Epithelial cell of esophagus (primary cell): ENCODE data around the gene CPSF7.
"Not testable (repeated sequence)": the region's sequence is repeated elsewhere in the genome, so short reads cannot be mapped to it uniquely, and the experiment has no call there.

Experiments
- DNase-seq: peaks from one replicate; pipeline ENCODE4 v3.0.0; 2010; ENCODE audit warnings: low read depth
- H3K4me3 ChIP-seq: 2 replicates; pipeline ENCODE4 v1.5.1; 2011; ENCODE audit warnings: mild to moderate bottlenecking, low read length, control low read depth
- TF ChIP-seq, protein P1 (sequence below): IDR thresholded peaks from 2 replicates; pipeline ENCODE4 v1.5.1; 2011; ENCODE audit warnings: low read depth, mild to moderate bottlenecking, low read length, control low read depth, inconsistent platforms; ENCODE audit not compliant: insufficient read depth; ENCODE audit errors: missing control alignments

Gene CPSF7

DNA sequence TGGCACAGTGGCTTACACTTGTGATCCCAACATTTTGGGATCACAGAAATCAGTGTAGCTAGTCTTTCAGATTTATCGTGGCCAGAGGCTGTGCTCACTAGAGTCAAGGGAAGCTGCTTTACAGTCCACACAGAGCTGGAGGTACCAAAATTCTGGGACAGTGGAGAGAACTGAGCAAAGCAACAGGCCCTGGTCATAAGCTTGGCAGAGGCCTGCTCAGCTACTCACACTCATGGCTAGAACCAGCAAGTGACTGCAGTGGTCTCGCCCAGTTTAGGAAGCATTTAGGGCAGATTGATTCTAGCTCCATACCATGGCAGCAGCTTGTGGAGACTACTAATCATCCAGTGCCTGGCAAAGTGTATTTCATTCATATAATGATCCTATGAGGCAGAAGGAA lies 28.6 kb downstream of the CPSF7 start:
- TF ChIP-seq, protein P1, sequence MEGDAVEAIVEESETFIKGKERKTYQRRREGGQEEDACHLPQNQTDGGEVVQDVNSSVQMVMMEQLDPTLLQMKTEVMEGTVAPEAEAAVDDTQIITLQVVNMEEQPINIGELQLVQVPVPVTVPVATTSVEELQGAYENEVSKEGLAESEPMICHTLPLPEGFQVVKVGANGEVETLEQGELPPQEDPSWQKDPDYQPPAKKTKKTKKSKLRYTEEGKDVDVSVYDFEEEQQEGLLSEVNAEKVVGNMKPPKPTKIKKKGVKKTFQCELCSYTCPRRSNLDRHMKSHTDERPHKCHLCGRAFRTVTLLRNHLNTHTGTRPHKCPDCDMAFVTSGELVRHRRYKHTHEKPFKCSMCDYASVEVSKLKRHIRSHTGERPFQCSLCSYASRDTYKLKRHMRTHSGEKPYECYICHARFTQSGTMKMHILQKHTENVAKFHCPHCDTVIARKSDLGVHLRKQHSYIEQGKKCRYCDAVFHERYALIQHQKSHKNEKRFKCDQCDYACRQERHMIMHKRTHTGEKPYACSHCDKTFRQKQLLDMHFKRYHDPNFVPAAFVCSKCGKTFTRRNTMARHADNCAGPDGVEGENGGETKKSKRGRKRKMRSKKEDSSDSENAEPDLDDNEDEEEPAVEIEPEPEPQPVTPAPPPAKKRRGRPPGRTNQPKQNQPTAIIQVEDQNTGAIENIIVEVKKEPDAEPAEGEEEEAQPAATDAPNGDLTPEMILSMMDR: no peak
- DNase-seq: no peak
- H3K4me3 ChIP-seq: no peak overlapping the region

DNA sequence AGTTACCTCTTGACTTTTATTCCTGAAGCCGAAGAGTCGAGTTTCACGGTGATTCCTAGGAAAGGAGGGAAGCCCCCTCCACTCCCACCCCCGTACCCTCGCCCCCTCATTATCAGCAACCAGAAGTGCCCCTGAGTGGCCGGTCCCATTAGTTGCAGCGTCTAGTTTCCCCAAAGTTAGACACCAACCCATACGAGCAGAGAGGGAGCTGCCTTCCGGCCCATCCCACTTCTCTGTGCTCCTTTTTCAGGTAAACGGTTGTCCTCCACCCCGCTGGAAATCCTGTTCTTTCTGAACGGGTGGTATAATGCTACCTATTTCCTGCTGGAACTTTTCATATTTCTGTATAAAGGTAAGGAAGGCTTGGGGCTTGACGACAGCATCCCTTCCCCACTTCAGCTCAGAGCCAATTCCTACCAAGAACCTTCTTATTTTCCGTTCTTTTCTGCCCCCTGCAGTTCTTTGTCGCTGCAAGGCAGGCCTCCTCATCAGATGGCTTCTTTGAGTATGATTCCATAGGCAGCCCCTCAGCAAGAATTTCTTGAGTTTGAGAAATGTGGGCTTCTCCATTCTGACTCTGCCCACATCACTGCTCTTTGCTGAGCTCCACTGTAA lies 36.7 kb downstream of the CPSF7 start:
- H3K4me3 ChIP-seq: peak overlapping the region; percentile 87
- DNase-seq: no peak
- TF ChIP-seq, protein P1: peak; percentile 36

DNA sequence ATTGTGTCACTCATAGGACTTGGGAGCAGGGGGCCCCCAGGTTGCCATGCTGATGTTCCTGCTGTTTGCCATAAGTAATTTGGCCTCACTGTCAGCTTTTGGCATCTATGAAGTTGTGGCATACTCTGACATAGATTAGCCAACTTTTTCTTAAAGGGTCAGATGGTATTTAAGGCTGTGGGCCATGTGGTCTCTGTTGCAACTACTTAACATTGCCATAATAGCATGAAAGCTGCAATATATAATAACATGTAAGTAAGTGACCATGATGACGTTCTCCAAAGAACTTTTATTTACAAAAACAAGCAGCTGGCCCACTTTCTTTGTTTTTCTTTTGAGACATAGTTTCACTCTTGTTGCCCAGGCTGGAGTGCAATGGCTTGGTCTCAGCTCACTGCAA lies 39.6 kb downstream of the CPSF7 start:
- TF ChIP-seq, protein P1: no peak
- DNase-seq: no peak
- no peak overlapping the region for H3K4me3 ChIP-seq

DNA sequence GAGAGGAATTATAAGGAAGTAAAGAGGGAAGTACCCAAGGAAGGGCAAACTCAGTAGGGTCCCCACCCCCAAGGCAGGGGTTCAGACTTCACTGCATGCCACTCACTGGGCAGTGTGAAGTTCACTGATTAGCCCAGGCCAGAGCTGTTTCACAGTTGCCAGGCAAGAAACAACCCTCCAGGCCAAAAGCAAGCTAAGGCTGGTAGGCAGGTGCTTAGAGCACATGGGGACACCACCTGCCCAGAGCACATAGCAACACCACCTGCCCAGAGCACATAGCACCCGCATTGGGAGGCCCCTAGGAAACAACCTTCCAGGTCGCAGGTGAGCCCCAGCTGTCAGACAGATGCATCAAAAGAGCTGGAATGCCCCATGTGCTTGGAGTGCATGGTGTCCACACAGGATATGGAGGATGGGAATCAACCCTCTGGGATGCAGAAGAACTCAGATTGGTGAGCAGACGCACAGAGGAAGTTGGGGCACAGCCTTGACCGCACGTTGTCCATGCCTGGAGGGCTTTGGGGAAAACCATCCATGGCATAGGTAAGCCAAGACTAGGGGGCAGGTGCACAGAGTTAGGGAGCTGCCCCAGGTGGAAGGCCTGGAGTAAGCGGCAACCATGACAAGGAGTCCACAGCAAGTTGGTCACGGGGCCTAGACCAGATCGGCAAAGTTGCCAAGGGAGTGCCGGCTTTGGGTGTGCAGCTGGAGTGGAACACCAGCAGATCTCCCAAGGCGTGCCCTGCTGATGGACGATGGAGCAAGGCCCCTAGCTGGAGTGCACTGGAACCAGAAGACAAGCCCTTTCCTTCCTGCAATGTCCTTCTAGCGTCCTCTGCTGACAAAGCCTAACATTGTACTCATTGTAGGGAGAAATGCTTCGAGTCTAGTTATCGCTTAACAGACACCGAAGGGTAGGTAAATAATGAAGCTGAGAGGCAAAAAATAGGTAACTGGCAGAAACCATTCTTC lies 45.2 kb downstream of the CPSF7 start:
- DNase-seq: peak; percentile 60
- no peak overlapping the region for H3K4me3 ChIP-seq
- TF ChIP-seq, protein P1: peak; percentile 48

DNA sequence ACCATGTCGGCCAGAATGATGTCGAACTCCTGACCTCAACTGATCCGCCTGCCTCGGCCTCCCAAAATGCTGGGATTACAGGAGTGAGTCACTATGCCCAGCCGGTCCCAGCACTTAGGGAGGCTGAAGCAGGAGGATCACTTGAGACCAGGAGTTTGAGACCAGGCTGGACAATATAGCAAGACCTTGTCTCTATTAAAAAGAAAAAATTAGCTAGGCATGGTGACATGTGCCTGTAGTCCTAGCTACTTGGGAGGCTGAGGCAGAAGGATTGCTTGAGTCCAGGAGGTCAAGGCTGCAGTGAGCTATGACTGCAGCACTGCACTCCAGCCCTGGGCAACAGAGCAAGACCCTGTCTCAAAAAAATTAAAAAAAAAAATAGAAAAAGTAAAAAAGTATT lies 45.9 kb downstream of the CPSF7 start:
- DNase-seq: not testable (repeated sequence)

DNA sequence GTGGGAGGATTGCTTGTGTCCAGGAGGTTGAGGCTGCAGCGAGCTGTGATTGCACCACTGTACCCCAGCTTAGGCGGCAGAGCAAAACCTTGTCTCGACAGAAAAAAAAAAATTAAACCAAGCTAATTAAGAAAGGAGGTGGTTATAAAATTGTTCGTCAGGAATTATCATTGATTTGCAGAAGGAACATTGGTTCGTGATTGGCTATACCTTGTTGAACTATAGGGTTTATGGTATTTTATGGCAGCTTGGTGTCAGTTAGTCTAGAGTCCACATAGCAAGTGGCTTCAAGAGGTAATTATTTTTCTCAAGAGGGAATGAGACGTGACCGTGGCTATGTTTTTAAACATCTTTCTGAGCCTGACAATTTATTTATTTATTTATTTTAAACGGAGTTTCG lies 48.9 kb downstream of the CPSF7 start:
- no peak overlapping the region for H3K4me3 ChIP-seq
- no peak for DNase-seq
- TF ChIP-seq, protein P1: no peak

More for the DNA sequence above, 45.9 kb downstream of the CPSF7 start:
- not testable (repeated sequence) for H3K4me3 ChIP-seq

DNA sequence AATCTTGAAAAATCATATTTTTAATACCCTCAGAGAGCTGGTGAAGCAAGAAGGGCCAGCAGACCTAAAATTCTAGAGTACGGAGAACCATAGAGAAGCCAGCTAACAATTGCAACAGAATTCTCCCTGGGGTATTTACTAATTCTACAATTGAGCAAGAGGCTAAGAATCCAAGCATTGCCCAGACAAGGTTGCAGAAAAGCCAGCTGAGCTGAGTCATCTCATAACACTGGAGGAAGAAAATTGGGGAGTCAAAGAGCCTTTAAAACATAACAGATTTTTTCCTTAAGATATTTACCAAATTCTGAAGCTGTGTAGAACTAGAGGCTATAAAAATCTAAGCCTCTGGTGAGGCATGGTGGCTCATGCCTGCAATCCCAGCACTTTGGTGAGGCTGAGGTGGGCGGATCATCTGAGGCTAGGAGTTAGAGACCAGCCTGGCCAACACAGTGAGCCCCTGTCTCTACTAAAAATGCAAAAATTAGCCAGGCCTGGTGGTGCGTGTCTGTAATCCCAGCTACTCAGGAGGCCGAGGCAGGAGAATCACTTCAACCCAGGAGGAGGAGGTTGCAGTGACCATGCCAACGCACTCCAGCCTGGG lies 51.0 kb downstream of the CPSF7 start:
- no peak overlapping the region for H3K4me3 ChIP-seq
- TF ChIP-seq, protein P1: no peak
- DNase-seq: peak; percentile 95
